Mesenchymal stem cell (in vitro differentiated cells and primary cell): ENCODE measurements around the gene PCDHA7.
"Not testable (repeated sequence)": the region's sequence is repeated elsewhere in the genome, so short reads cannot be mapped to it uniquely, and the experiment has no call there.

Experiments used
- DNase-seq: peaks from one replicate; pipeline ENCODE4 v3.0.0-alpha.2; 2013
- H2AFZ ChIP-seq: one replicate; pipeline ENCODE4 v1.6.1; 2013; ENCODE audit warnings: low read depth, mild to moderate bottlenecking, control low read depth, inconsistent platforms, low read length, moderate library complexity
- H2AK5ac ChIP-seq: 2 replicates; pipeline ENCODE4 v1.6.1; 2013; ENCODE audit warnings: low read length, moderate library complexity, mild to moderate bottlenecking, inconsistent platforms; ENCODE audit not compliant: severe bottlenecking
- H2BK120ac ChIP-seq: one replicate; pipeline ENCODE4 v1.6.1; 2013; ENCODE audit warnings: low read depth, mild to moderate bottlenecking, inconsistent platforms, low read length, moderate library complexity
- H2BK12ac ChIP-seq, 2 experiments: one replicate each; pipeline ENCODE4 v1.6.1; 2013; ENCODE audit warnings: inconsistent platforms in 2 of 2, low read length in 2 of 2, mild to moderate bottlenecking in 2 of 2, moderate library complexity in 2 of 2, control low read depth in 1 of 2
- H2BK15ac ChIP-seq: one replicate; pipeline ENCODE4 v1.6.1; 2013; ENCODE audit warnings: mild to moderate bottlenecking, low read depth, inconsistent platforms; ENCODE audit not compliant: poor library complexity, severe bottlenecking
- H2BK5ac ChIP-seq: 2 replicates; pipeline ENCODE4 v1.6.1; 2013; ENCODE audit warnings: low read depth, mild to moderate bottlenecking, low read length, control low read depth, inconsistent platforms; ENCODE audit not compliant: poor library complexity, severe bottlenecking
- H3K14ac ChIP-seq, 2 experiments: one replicate each; pipeline ENCODE4 v1.6.1; 2013; ENCODE audit warnings: inconsistent platforms in 2 of 2, low read length in 2 of 2, control low read depth in 1 of 2, mild to moderate bottlenecking in 1 of 2, moderate library complexity in 1 of 2
- H3K18ac ChIP-seq, 2 experiments: one replicate each; pipeline ENCODE4 v1.6.1; 2013; ENCODE audit warnings: inconsistent platforms in 2 of 2, low read length in 2 of 2, control low read depth in 1 of 2, low read depth in 1 of 2, mild to moderate bottlenecking in 1 of 2
- H3K23ac ChIP-seq, 2 experiments: one replicate each; pipeline ENCODE4 v1.6.1; 2013; ENCODE audit warnings: inconsistent platforms in 2 of 2, low read length in 2 of 2, mild to moderate bottlenecking in 2 of 2, moderate library complexity in 2 of 2, control low read depth in 1 of 2
- H3K27ac ChIP-seq: 2 replicates; pipeline ENCODE4 v1.5.1; 2013; ENCODE audit warnings: mild to moderate bottlenecking, moderate library complexity, low read length, control low read depth, inconsistent platforms; ENCODE audit not compliant: poor library complexity, severe bottlenecking
- H3K27me3 ChIP-seq, 2 experiments: 2 replicates each; pipeline versions ENCODE4 v1.6.1 to v1.7.0; 2013; ENCODE audit warnings: low read length in 2 of 2, mild to moderate bottlenecking in 2 of 2, moderate library complexity in 2 of 2, control low read depth in 1 of 2, inconsistent platforms in 1 of 2; ENCODE audit not compliant: control insufficient read depth in 1 of 2, insufficient read depth in 1 of 2
- H3K36me3 ChIP-seq, 2 experiments: 2 replicates each; pipeline versions ENCODE4 v1.6.1 to v1.7.0; 2013; ENCODE audit warnings: low read length in 2 of 2, control low read depth in 1 of 2, inconsistent platforms in 1 of 2, low read depth in 1 of 2, mild to moderate bottlenecking in 1 of 2; ENCODE audit not compliant: insufficient read depth in 2 of 2, control insufficient read depth in 1 of 2
- H3K4ac ChIP-seq, 2 experiments: one replicate each; pipeline ENCODE4 v1.6.1; 2013; ENCODE audit warnings: inconsistent platforms in 2 of 2, low read length in 2 of 2, mild to moderate bottlenecking in 2 of 2, moderate library complexity in 2 of 2, control low read depth in 1 of 2, low read depth in 1 of 2
- H3K4me1 ChIP-seq: 2 replicates; pipeline ENCODE4 v1.6.1; 2013; ENCODE audit warnings: low read depth, low read length, control low read depth; ENCODE audit not compliant: control insufficient read depth, insufficient read depth
- H3K4me2 ChIP-seq: 2 replicates; pipeline ENCODE4 v1.6.1; 2013; ENCODE audit warnings: low read length, mild to moderate bottlenecking, inconsistent platforms; ENCODE audit not compliant: poor library complexity, severe bottlenecking
- H3K4me3 ChIP-seq, 2 experiments: 2 replicates each; pipeline versions ENCODE4 v1.5.1 to v1.7.0; 2013; ENCODE audit warnings: low read length in 2 of 2, mild to moderate bottlenecking in 2 of 2, control low read depth in 1 of 2, low read depth in 1 of 2; ENCODE audit not compliant: insufficient read depth in 1 of 2
- H3K79me1 ChIP-seq: replicated peaks from 2 replicates; pipeline ENCODE4 v1.6.1; 2013; ENCODE audit warnings: mild to moderate bottlenecking, control low read depth, low read length, inconsistent platforms; ENCODE audit not compliant: poor library complexity, severe bottlenecking
- H3K9ac ChIP-seq: 2 replicates; pipeline ENCODE4 v1.7.0; 2013; ENCODE audit warnings: mild to moderate bottlenecking, low read length, moderate library complexity
- H3K9me3 ChIP-seq: 2 replicates; pipeline ENCODE4 v1.7.0; 2013; ENCODE audit warnings: mild to moderate bottlenecking, low read length; ENCODE audit not compliant: control insufficient read depth
- H4K8ac ChIP-seq: one replicate; pipeline ENCODE4 v1.6.1; 2013; ENCODE audit warnings: inconsistent platforms, mild to moderate bottlenecking, low read length, moderate library complexity
- H4K91ac ChIP-seq: one replicate; pipeline ENCODE4 v1.6.1; 2013; ENCODE audit warnings: mild to moderate bottlenecking, low read length, inconsistent platforms
- WGBS: methylation state at CpG from one replicate; pipeline ENCODE4 v1.1.7; 2013; ENCODE audit warnings: mixed read lengths; 5-methylcytosine and 5-hydroxymethylcytosine counted together

The PCDHA7 gene

GRCh38 chr5:140842798-140843733 is 9.0 kb downstream of the PCDHA7 start:
- Histone ChIP-seq H4K8ac (no peak overlapping the region), H4K91ac (no peak overlapping the region), H3K9me3 (peaks cover 38% of the 10 kb centered on the region), H3K4me2 (no peak overlapping the region), H3K4me3 (no peak overlapping the region), H2AFZ (no peak overlapping the region), H3K27me3 (no peaks in the 10 kb centered on the region), H3K36me3 (peaks cover 0 to 11% of the 10 kb centered on the region in 2 experiments), H3K79me1 (no peaks in the 10 kb centered on the region), H3K14ac (no peak overlapping the region), H3K18ac (no peak overlapping the region), H2BK5ac (no peak overlapping the region), H2AK5ac (no peak overlapping the region), H3K4me1 (no peaks in the 10 kb centered on the region), H2BK120ac (no peak overlapping the region), H3K23ac (no peak overlapping the region), H3K9ac (no peak overlapping the region), H3K4ac (no peak overlapping the region), H3K27ac (no peak overlapping the region), H2BK12ac (no peak overlapping the region), H2BK15ac (no peak overlapping the region)
- no peak for DNase-seq
- 97% methylated on average over 46 of the region's 87 CpGs for WGBS

- 96% methylated on average over 20 of the region's 48 CpGs for WGBS
- not testable (repeated sequence) for H3K4me2 ChIP-seq, H3K36me3 ChIP-seq, H2BK15ac ChIP-seq, DNase-seq, H3K4ac ChIP-seq, H3K23ac ChIP-seq, H3K27me3 ChIP-seq, H2BK5ac ChIP-seq, H3K9ac ChIP-seq, H4K8ac ChIP-seq, H3K14ac ChIP-seq, H3K27ac ChIP-seq, H2AK5ac ChIP-seq, H2BK120ac ChIP-seq, H3K4me1 ChIP-seq, H2AFZ ChIP-seq, H3K4me3 ChIP-seq, H3K18ac ChIP-seq, H2BK12ac ChIP-seq, H4K91ac ChIP-seq, H3K79me1 ChIP-seq
- H3K9me3 ChIP-seq, result peaks cover 42% of the 10 kb centered on the region
Observed at GRCh38 chr5:140848139-140849102, 14.4 kb downstream of the PCDHA7 start, which contains the start of gene PCDHA9. Gene PCDHA9 (plus strand): TSS chr5:140848382. CDS start chr5:140848496, 114 bp downstream.

GRCh38 chr5:140849831-140850634 is 16.0 kb downstream of the PCDHA7 start:
- H3K14ac ChIP-seq, H2AFZ ChIP-seq, H4K91ac ChIP-seq, H2AK5ac ChIP-seq, H3K4ac ChIP-seq, H3K23ac ChIP-seq, H2BK15ac ChIP-seq, H3K27ac ChIP-seq, H3K18ac ChIP-seq, H3K4me3 ChIP-seq, H2BK5ac ChIP-seq, H2BK120ac ChIP-seq, H3K4me2 ChIP-seq, H3K4me1 ChIP-seq, H3K36me3 ChIP-seq, H3K9ac ChIP-seq, DNase-seq, H3K27me3 ChIP-seq, H3K79me1 ChIP-seq, H2BK12ac ChIP-seq, H4K8ac ChIP-seq: not testable (repeated sequence)
- WGBS, result 97% methylated on average over 73 of the region's 101 CpGs
- peaks cover 41% of the 10 kb centered on the region for H3K9me3 ChIP-seq
